GM21786 (cell line): ENCODE results near the gene TGM2.
"Not testable (repeated sequence)": the region's sequence is repeated elsewhere in the genome, so short reads cannot be mapped to it uniquely, and the experiment has no call there.

Experiments
- ATAC-seq: cut with Tn5 transposase; IDR thresholded peaks from one replicate; pipeline ENCODE4 v1.9.1; 2021; ENCODE audit not compliant: unreplicated experiment

TGM2 gene

DNA sequence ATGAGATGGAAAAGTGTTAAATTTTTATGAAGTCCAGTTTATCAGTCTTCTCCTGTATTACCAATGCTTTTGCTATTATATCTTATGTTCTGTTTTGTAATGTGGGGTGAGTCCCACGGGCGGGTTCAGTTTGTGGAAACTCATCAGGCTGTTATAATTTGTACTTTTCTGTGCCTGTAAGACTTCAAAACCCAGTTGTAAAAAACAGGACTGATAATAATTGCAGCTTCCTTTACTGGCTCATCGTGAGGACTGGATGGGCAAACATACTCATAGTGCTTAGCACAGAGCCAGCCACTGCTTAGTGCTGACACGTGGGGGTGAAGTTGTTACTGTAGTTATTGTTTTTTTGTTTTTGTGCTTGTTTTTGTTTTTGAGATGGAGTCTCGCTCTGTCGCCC, 45.6 kb downstream of the TGM2 start:
- no peak for ATAC-seq

DNA sequence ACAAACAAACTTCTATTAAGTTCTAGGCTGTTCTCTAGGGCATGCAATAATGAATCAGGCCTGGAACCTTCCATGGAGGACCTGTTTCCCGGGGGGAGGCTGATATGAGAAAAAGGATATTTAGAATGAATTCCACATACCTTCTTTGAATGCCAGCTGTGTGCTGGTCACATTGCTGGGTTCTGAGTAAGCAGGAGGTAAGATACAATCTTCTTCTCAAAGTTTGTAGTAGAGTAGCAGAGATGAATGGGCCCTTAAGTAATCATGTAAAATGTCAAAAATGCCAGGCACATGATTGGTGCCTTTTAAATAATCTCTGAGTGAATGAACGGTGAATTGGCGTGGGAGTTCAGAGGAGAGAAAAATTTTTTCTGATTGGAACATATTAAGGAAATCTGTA, 47.4 kb downstream of the TGM2 start:
- no peak for ATAC-seq

DNA sequence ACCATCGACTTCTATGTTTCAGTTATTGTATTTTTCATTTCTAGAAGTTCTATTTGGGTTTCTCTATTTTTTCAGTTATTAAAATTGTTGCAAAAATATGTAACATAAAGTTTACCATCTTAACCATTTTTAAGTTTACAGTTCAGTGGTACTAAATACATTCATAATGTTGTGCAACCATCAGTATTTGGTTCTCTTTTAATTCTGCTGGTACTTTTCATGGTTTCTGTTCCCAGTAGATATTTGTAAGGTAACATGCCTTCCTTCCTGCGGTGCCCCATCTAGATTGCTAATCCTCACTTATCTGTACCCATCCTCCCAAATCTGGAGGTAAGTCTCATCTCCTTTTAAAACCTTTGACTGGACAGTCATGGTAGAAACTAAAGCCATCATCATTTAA, 47.9 kb downstream of the TGM2 start:
- ATAC-seq: no peak

- no peak for ATAC-seq
Observed at GRCh38 chr20:38116409-38117165, 48.5 kb downstream of the TGM2 start.

- no peak for ATAC-seq
Observed at GRCh38 chr20:38115896-38116295, 49.2 kb downstream of the TGM2 start.

DNA sequence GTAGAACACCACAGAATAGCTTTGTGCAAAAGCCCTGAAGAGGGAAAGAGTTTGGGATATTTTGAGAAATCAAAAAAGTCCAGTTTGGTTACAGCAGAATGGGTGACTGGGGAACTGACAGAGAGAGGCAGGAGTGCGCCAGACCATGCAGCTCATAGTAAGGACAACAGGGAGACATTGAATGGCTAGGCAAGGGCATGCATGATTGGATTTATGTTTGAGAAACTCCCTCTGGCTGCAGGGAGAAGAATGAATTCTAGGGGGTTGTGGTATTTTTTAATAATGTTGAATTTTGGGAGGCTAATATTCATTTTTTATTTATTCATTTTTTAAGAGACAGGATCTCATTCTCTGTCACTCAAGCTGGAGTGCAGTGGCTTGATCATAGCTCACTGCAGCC, 49.9 kb downstream of the TGM2 start:
- ATAC-seq: no peak

DNA sequence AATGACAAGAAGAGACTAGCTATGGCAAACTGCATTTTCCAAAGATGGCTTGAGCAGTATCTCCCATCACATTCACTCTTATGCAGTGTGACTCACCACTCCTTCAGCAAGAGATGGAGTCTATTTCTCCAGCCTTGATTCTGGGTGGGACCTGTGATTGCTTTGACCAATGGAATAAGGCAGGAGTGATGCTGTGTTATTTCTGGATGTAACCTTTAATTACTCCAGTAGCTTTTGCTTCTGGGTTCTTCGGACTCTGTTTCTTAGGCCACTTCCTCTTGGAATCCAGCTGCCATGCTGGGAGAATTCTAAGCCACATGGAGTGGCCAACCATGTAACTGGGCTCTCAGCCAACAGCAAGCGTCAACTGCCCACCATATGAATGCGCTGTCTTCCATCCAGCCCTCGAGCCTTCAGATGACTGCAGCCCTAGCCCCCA, 50.7 kb downstream of the TGM2 start:
- ATAC-seq: no peak

DNA sequence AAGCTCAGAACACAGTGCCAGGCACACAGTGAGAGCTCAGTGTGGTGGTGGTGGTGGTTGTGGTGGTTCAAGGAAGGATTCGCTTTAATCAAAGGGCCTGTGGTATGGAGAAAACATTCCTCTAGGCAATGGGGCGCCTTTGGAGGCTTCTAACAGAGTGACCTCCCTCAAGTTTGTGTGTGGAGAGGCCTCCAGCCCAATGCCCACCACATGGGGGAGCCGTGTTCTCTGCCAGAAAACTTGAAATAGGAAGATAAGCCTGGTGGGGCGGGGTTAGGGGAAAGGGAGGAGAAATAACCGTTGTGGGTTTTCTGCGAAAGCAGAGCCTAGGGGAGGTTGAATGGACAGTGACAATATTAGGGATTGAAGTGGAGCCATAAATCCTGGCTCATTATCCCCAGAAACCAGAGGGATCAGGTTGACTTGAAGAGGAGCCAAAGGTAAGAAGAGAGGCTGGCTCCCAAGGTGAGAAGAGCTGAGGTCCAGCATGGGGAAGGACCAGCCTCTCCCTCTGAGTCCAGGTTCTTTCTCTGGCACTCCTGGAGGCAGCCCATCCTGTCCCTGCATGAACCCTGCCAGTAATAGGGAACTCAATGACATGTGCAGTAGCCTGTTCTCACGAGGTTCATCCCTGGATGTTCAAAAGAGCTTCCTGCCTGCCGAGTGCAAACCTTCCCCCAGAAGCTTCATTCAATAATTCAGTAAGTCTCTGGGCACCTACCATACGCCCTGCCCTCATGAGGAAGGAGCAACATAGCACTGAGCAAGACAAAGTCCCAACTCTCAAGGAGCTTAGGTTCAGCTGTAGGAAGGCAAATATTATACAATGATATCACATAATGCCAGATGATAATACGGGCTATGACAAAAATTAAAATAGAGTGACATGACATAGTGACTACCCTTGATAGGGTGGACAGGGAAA, 51.4 kb downstream of the TGM2 start:
- no peak for ATAC-seq

GRCh38 chr20:38112930-38113294, 52.2 kb downstream of the TGM2 start:
- no peak for ATAC-seq

DNA sequence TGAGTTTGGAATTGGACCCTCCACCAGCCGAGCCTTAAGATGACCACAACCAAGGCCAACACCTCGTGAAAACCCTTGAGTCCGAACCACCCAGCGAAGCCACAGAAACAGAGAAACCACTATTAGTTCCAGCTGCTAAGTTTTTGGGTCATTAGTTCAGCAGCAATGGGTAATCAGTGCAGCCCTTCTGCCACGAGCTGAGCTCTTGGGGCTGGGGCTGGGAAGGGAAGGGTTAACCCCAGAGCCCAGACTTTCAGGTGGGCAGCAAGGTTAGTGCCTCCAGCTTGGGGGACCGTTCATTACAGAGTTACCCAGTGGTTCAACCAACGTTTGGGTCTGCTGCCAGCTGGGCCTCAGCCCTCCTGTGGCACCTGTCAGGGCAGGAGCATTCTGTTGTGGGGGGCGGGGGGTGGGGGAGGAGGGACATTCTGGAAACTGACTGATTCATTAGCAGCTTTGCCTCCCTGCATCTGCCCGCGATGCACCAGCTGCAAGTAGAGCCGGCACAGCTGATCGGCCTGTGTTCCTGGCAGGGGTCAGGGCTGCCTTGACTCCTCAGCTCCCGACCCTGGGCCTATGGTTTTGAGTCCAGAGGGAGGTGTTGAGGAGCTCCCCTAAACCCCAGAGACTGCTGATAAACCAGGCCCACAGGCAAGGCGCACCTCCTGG, 52.7 kb downstream of the TGM2 start:
- ATAC-seq: no peak

- no peak for ATAC-seq
Observed at GRCh38 chr20:38111366-38112232, 53.5 kb downstream of the TGM2 start.

DNA sequence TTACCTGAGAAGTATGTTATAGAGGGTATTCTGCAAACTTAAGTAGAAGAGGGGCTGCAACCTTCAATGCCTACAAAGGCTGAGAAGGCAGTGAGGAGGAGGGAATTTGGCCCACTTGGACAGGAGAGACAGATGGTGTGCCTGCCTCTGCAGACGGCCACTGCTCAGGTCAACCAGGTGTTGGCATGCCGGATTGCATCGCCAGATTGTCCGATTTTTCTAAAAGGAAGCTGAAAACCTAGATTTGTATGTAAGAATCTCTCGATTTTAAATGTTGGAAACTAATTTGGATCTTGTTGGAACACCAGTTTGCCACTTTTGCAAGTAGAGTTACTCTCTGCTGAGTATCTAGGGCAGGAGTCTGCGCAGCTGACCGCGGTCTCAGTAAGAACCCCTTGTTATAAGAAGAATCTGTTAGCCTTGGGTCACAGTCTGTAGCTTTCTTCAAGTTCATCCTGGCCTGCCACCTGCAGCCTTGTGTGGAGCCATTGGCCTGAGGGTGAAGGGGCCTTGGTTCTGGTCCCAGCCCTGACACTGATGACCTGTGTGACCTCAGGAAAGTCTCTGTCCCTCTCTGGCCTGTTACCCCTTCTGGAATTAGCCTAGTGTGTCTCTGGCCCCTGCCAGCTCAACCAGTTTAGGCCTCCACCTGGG, 54.4 kb downstream of the TGM2 start:
- no peak for ATAC-seq

DNA sequence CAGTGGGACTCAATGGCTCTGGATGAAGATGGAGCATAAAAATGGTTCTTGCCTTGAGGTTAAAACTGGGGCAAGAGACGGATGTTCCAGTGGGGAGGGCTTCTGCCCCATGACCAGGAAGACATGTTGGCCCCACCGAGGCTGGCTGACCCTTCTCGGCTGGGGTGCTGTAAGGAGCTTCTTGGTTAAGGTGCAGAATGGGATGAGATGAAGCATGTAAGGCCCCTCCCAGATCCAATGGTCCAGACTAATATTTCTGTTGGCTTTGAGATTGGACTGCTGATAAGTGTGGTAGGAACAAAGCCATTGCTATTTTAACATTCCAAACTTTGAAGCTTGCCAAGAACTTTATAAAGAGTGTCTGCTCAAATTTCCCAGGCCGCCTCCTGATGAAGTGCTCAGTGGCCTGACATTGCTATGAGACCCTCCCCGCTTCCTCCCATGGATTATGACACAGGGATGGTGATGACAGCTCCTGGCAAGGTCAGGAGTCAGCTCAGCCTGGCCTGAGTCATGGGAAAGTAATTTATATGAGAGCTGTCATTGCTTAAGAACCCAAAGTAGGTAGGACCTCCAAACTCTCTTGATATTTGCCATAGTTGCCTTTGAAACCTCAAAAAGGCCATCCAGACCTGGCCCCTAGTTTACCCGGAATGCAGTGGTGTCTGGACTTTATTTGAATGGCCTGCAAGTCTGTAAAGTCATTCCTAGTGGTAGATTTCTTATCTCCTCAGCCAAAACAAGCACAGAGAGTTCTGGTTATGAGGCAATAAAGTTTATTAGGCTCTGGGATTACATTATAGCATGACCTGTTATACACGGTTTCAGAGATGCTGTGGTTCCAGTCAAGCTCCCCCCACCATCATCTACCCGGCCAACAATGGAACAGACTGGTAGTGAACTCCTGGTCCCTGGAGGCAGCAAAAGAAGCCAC, 55.2 kb downstream of the TGM2 start:
- ATAC-seq: no peak

- ATAC-seq: no peak
Observed at GRCh38 chr20:38108986-38109541, 56.0 kb downstream of the TGM2 start.

GRCh38 chr20:38108438-38108985, 56.6 kb downstream of the TGM2 start:
- no peak for ATAC-seq

DNA sequence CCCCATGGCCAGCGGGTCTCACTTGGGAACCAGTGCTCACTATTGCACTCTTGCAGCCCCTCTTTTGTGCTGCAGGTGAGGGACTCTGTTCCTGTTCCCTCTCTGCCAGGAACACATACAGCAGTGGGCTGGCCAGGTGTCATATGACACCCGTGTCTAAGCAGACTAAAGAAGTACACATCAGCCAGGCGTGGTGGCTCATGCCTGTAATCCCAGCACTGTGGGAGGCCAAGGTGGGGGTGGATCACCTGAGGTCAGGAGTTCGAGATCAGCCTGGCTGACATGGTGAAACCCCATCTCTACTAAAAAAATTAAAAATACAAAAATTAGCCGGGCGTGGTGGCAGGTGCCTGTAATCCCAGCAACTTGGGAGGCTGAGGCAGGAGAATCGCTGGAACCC, 57.2 kb downstream of the TGM2 start:
- ATAC-seq: not testable (repeated sequence)

GRCh38 chr20:38107386-38107785, 57.7 kb downstream of the TGM2 start:
- ATAC-seq: not testable (repeated sequence)

GRCh38 chr20:38106461-38106860, 58.6 kb downstream of the TGM2 start:
- no peak for ATAC-seq
